PC-3 (cell line): ENCODE measurements around the gene SPAAR. TPM values are rescaled to one million over a fixed set of nuclear protein-coding genes. Genes with fewer than 3 reads are reported as not detected.

Experiments used
- ATAC-seq: fragments of 200-7000 bp; cut with Tn5 transposase; 2 replicates; pipeline ENCODE4 v1.9.1; 2020; ENCODE audit warnings: mild to moderate bottlenecking, moderate library complexity
- BruUV-seq: library from RNA; stranded (reverse); fragments of 400-500 nt; replicated peaks from 2 replicates; lab custom pipeline; 2021; lab: Mats Ljungman, UMichigan
- CTCF ChIA-PET: fragments of 300-600 bp; sonication (Branson Sonifier 250); formaldehyde crosslinking; loops from one replicate; lab custom pipeline; 2022; ENCODE audit warnings: antibody characterized with exemption; lab: Charles Lee
- POLR2A ChIA-PET: fragments of 300-600 bp; sonication (Branson Sonifier 250); formaldehyde crosslinking; loops from one replicate; lab custom pipeline; 2022; ENCODE audit warnings: antibody characterized with exemption; ENCODE audit not compliant: unreplicated experiment; lab: Charles Lee
- DNase-seq: peaks from one replicate; pipeline ENCODE4 v3.0.0-alpha.2; 2015
- H2AFZ ChIP-seq: fragments of 300-600 bp; sonication (generic); 2 replicates; pipeline ENCODE4 v1.6.0; 2016; ENCODE audit warnings: antibody characterized with exemption, low read length
- H3F3A ChIP-seq: fragments of 300-600 bp; sonication (generic); one replicate; pipeline ENCODE4 v1.6.0; 2017; ENCODE audit warnings: antibody characterized with exemption, low read length, control low read depth, mild to moderate bottlenecking; ENCODE audit not compliant: unreplicated experiment
- H3K27ac ChIP-seq: fragments of 300-600 bp; sonication (generic); 2 replicates; pipeline ENCODE4 v1.5.1; 2016; ENCODE audit warnings: mild to moderate bottlenecking, low read length
- H3K27me3 ChIP-seq: fragments of 300-600 bp; sonication (generic); 2 replicates; pipeline ENCODE4 v1.6.1; 2016; ENCODE audit warnings: low read length, mixed read lengths
- H3K36me3 ChIP-seq: fragments of 300-600 bp; sonication (generic); 2 replicates; pipeline ENCODE4 v1.6.1; 2016; ENCODE audit warnings: low read depth, mixed run types, low read length, mixed read lengths
- H3K4me1 ChIP-seq: fragments of 300-600 bp; sonication (generic); 2 replicates; pipeline ENCODE4 v1.5.1; 2016; ENCODE audit warnings: low read length; ENCODE audit not compliant: insufficient read depth
- H3K4me2 ChIP-seq: fragments of 300-600 bp; sonication (generic); 2 replicates; pipeline ENCODE4 v1.6.0; 2016; ENCODE audit warnings: low read length
- H3K4me3 ChIP-seq: fragments of 300-600 bp; sonication (generic); 2 replicates; pipeline ENCODE4 v1.5.1; 2016; ENCODE audit warnings: mild to moderate bottlenecking, low read length, mixed read lengths
- H3K79me2 ChIP-seq: fragments of 300-600 bp; sonication (generic); 2 replicates; pipeline ENCODE4 v1.6.1; 2017; ENCODE audit warnings: low read length, mixed read lengths
- H3K9ac ChIP-seq: fragments of 300-600 bp; sonication (generic); 2 replicates; pipeline ENCODE4 v1.6.0; 2016; ENCODE audit warnings: mild to moderate bottlenecking, low read length
- H3K9me2 ChIP-seq: fragments of 300-600 bp; sonication (generic); replicated peaks from 2 replicates; pipeline ENCODE4 v1.6.1; 2016; ENCODE audit warnings: mixed run types, low read length, mixed read lengths
- H3K9me3 ChIP-seq: fragments of 300-600 bp; sonication (generic); 2 replicates; pipeline ENCODE4 v1.6.1; 2016; ENCODE audit warnings: low read length, mixed read lengths
- H4K20me1 ChIP-seq: fragments of 300-600 bp; sonication (generic); 2 replicates; pipeline ENCODE4 v1.6.1; 2016; ENCODE audit warnings: low read length, mixed read lengths
- CTCF ChIP-seq: fragments of 300-600 bp; sonication (generic); conservative IDR thresholded peaks from 2 replicates; pipeline ENCODE4 v1.5.1; 2017; ENCODE audit warnings: antibody characterized with exemption, low read depth, mild to moderate bottlenecking, low read length
- EZH2 ChIP-seq: fragments of 300-600 bp; sonication (generic); IDR thresholded peaks from one replicate; pipeline ENCODE4 v1.6.1; 2017; ENCODE audit warnings: antibody characterized with exemption, mild to moderate bottlenecking, low read length; ENCODE audit not compliant: unreplicated experiment
- EZH2phosphoT487 ChIP-seq: fragments of 300-600 bp; sonication (generic); IDR thresholded peaks from 2 replicates; pipeline ENCODE4 v1.6.1; 2018; ENCODE audit warnings: mild to moderate bottlenecking, antibody characterized with exemption, low read length, borderline replicate concordance
- intact Hi-C: fragments of 100-400 bp; cut with micrococcal nuclease; formaldehyde crosslinking; loops from 2 replicates; pipeline ENCODE4 v1.9.0; 2023
- total RNA-seq: library from RNA; depleted of rRNA; stranded (reverse); fragments of >200 nt; gene quantifications from 2 replicates; pipeline ENCODE4 v1.2.3, GENCODE V29; 2014

Gene SPAAR
- total RNA-seq, 1 experiment from 2014 or later = not detected

GRCh38 chr9:35918780-35919179 is 9.5 kb downstream of the SPAAR start:
- H3K9ac ChIP-seq = no peak overlapping the region
- no peak for TF ChIP-seq CTCF
- no peak for TF ChIP-seq EZH2phosphoT487
- TF ChIP-seq EZH2 = no peak
- no peaks in the 10 kb centered on the region for H3K9me3 ChIP-seq
- H3K4me2 ChIP-seq = no peak overlapping the region
- ATAC-seq (no peak), DNase-seq (no peak)
- H3K36me3 ChIP-seq = no peaks in the 10 kb centered on the region
- BruUV-seq = no TSS peak
- H3K27ac ChIP-seq = no peak overlapping the region
- H4K20me1 ChIP-seq = no peaks in the 10 kb centered on the region
- H2AFZ ChIP-seq = no peak overlapping the region
- H3K27me3 ChIP-seq = no peaks in the 10 kb centered on the region
- no peaks in the 10 kb centered on the region for H3K9me2 ChIP-seq
- peaks cover 6% of the 10 kb centered on the region for H3F3A ChIP-seq
- CTCF ChIA-PET = no interaction called here
- H3K4me3 ChIP-seq = no peak overlapping the region
- intact Hi-C loops = no loop called here
- peaks cover 15% of the 10 kb centered on the region for H3K4me1 ChIP-seq
- POLR2A ChIA-PET = interaction anchor here (0.5 kb wide), 1 partner anchor 404 kb away, joined by 3 read pairs; no protein-coding TSS in a partner anchor
- no peaks in the 10 kb centered on the region for H3K79me2 ChIP-seq

- Histone ChIP-seq H3F3A (peaks cover 8% of the 10 kb centered on the region), H3K27me3 (no peaks in the 10 kb centered on the region), H3K4me1 (peaks cover 19% of the 10 kb centered on the region), H3K36me3 (no peaks in the 10 kb centered on the region), H3K9me3 (no peaks in the 10 kb centered on the region), H3K4me2 (no peak overlapping the region), H3K79me2 (no peaks in the 10 kb centered on the region), H4K20me1 (no peaks in the 10 kb centered on the region), H2AFZ (no peak overlapping the region), H3K27ac (no peak overlapping the region), H3K4me3 (no peak overlapping the region), H3K9ac (no peak overlapping the region), H3K9me2 (no peaks in the 10 kb centered on the region)
- ChIA-PET POLR2A (interaction anchor here (0.5 kb wide), 1 partner anchor 403 kb away, joined by 3 read pairs; no protein-coding TSS in a partner anchor), CTCF (no interaction called here)
- no peak for TF ChIP-seq EZH2
- no peak for TF ChIP-seq CTCF
- TF ChIP-seq EZH2phosphoT487 = no peak
- intact Hi-C loops = no loop called here
- no TSS peak for BruUV-seq
- DNase-seq = no peak
- ATAC-seq = no peak
These were observed 10.1 kb downstream of the SPAAR start for GRCh38 chr9:35919212-35920008.

GRCh38 chr9:35920051-35920620 is 10.8 kb downstream of the SPAAR start:
- intact Hi-C loops = no loop called here
- peaks cover 8% of the 10 kb centered on the region for H3F3A ChIP-seq
- H2AFZ ChIP-seq = no peak overlapping the region
- no peak overlapping the region for H3K27ac ChIP-seq
- no peak for TF ChIP-seq CTCF
- no peak for TF ChIP-seq EZH2phosphoT487
- TF ChIP-seq EZH2 = no peak
- no TSS peak for BruUV-seq
- H3K27me3 ChIP-seq = no peaks in the 10 kb centered on the region
- DNase-seq (no peak), ATAC-seq (no peak)
- no peaks in the 10 kb centered on the region for H3K9me3 ChIP-seq
- H3K4me2 ChIP-seq = no peak overlapping the region
- H3K4me3 ChIP-seq = no peak overlapping the region
- no peaks in the 10 kb centered on the region for H3K79me2 ChIP-seq
- no peaks in the 10 kb centered on the region for H3K36me3 ChIP-seq
- ChIA-PET CTCF (no interaction called here), POLR2A (no interaction called here)
- no peaks in the 10 kb centered on the region for H4K20me1 ChIP-seq
- H3K9me2 ChIP-seq = no peaks in the 10 kb centered on the region
- H3K4me1 ChIP-seq = peaks cover 26% of the 10 kb centered on the region
- H3K9ac ChIP-seq = no peak overlapping the region
